ENCODE results near the gene BCAT1.
"Not testable (repeated sequence)": the region's sequence is repeated elsewhere in the genome, so short reads cannot be mapped to it uniquely, and the experiment has no call there.

The BCAT1 gene

GRCh38 chr12:24926080-24926479 lies 22.8 kb downstream of the BCAT1 start:
- DNase-seq, result not testable (repeated sequence)

- no peak for DNase-seq
Observed at GRCh38 chr12:24922090-24922489, 26.8 kb downstream of the BCAT1 start.

GRCh38 chr12:24921251-24922038 lies 27.5 kb downstream of the BCAT1 start:
- DNase-seq, result no peak

- no peak for DNase-seq
Observed at GRCh38 chr12:24920141-24920540, 28.8 kb downstream of the BCAT1 start.

- DNase-seq, result no peak
Observed at GRCh38 chr12:24919346-24920001, 29.4 kb downstream of the BCAT1 start.

- no peak for DNase-seq
Observed at GRCh38 chr12:24918596-24918995, 30.3 kb downstream of the BCAT1 start.

- DNase-seq, result no peak
Observed at GRCh38 chr12:24915501-24915900, 33.4 kb downstream of the BCAT1 start.

- DNase-seq, result no peak
Observed at GRCh38 chr12:24913953-24914352, 34.9 kb downstream of the BCAT1 start.

GRCh38 chr12:24913130-24913529 lies 35.8 kb downstream of the BCAT1 start:
- no peak for DNase-seq

GRCh38 chr12:24911271-24911791 lies 37.6 kb downstream of the BCAT1 start:
- DNase-seq, result no peak

GRCh38 chr12:24910192-24910591 lies 38.7 kb downstream of the BCAT1 start:
- DNase-seq, result not testable (repeated sequence)

GRCh38 chr12:24909667-24910066 lies 39.2 kb downstream of the BCAT1 start:
- DNase-seq, result no peak

- DNase-seq, result no peak
Observed at GRCh38 chr12:24907464-24907863, 41.4 kb downstream of the BCAT1 start.

GRCh38 chr12:24906141-24906540 lies 42.8 kb downstream of the BCAT1 start:
- DNase-seq, result no peak

GRCh38 chr12:24905431-24905830 lies 43.5 kb downstream of the BCAT1 start:
- DNase-seq, result no peak

GRCh38 chr12:24904871-24905270 lies 44.0 kb downstream of the BCAT1 start:
- no peak for DNase-seq

GRCh38 chr12:24903329-24904088 lies 45.4 kb downstream of the BCAT1 start:
- DNase-seq, result no peak

GRCh38 chr12:24902511-24903328 lies 46.2 kb downstream of the BCAT1 start:
- DNase-seq, result no peak

- DNase-seq, result no peak
Observed at GRCh38 chr12:24901576-24902461, 47.1 kb downstream of the BCAT1 start.

GRCh38 chr12:24900196-24900595 lies 48.7 kb downstream of the BCAT1 start:
- DNase-seq, result no peak

- no peak for DNase-seq
Observed at GRCh38 chr12:24899503-24900075, 49.3 kb downstream of the BCAT1 start.

Data from effector CD4-positive, alpha-beta T cell (primary cell).